ENCODE data around the gene ENPP1.

- TF ChIP-seq, protein P1, sequence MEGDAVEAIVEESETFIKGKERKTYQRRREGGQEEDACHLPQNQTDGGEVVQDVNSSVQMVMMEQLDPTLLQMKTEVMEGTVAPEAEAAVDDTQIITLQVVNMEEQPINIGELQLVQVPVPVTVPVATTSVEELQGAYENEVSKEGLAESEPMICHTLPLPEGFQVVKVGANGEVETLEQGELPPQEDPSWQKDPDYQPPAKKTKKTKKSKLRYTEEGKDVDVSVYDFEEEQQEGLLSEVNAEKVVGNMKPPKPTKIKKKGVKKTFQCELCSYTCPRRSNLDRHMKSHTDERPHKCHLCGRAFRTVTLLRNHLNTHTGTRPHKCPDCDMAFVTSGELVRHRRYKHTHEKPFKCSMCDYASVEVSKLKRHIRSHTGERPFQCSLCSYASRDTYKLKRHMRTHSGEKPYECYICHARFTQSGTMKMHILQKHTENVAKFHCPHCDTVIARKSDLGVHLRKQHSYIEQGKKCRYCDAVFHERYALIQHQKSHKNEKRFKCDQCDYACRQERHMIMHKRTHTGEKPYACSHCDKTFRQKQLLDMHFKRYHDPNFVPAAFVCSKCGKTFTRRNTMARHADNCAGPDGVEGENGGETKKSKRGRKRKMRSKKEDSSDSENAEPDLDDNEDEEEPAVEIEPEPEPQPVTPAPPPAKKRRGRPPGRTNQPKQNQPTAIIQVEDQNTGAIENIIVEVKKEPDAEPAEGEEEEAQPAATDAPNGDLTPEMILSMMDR (IDR thresholded peaks at IDR 0.05): no peak
- no peak for TF ChIP-seq POLR2A (IDR thresholded peaks at IDR 0.05)
Observed at GRCh38 chr6:131838051-131838450, 30.2 kb downstream of the ENPP1 start.
